ENCODE measurements around the gene EPB41L4A. TPM values are rescaled to one million over a fixed set of nuclear protein-coding genes. Genes with fewer than 3 reads are reported as not detected.

Gene EPB41L4A
- total RNA-seq, 2 experiments from 2014 or later = 0.95 to 1.5 TPM

DNA sequence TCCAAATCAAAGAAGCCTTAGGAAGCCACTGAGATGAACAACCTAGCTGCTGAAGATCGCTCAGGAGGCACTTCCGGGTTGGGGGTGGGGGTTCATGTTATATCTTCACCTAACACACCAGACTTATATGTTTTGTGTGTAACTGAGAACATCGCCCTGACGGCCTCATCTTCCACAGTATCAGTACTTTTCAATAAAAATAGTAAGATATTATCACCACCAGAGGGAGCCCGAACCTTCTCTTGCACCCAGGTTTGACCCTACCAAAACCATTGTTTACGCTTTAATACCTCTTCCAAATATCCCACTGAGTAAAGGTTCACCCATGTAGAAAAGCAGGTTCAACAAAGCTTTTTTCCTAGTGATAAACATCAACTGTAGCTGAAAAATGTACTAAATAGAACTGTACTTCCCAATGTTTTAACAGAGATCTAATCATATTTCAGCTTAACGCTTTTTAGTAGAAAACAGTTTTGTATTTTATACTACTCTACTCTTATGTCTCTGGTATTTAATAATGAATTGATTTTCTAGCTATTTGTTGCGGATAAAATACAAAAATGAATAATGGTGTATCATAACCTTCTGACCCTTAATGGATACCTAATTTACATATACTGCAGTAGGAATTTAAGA lies 244.0 kb downstream of the EPB41L4A start:
- Mint-ChIP-seq H3K4me3 (no peak overlapping the region), H3K9me3 (no peaks in the 10 kb centered on the region), H3K27me3 (peaks cover 10% of the 10 kb centered on the region), H3K4me1 (ENCODE audit: low read depth) (peaks cover 2% of the 10 kb centered on the region), H3K36me3 (no peaks in the 10 kb centered on the region), H3K27ac (no peak overlapping the region)
- intact Hi-C loops (cut with micrococcal nuclease) = loop anchor here (1.0 to 2.0 kb wide), 3 partner anchors 11 to 582 kb away; no protein-coding TSS in a partner anchor
- POLR2A ChIA-PET = no interaction called here
- CTCF ChIA-PET = interaction anchor here (0.6 to 4.7 kb wide), 21 partner anchors 9 to 673 kb away, joined by 3 to 51 read pairs (median 4); partner anchors contain the start of gene EPB41L4A
- peak; percentile 33 for DNase-seq

DNA sequence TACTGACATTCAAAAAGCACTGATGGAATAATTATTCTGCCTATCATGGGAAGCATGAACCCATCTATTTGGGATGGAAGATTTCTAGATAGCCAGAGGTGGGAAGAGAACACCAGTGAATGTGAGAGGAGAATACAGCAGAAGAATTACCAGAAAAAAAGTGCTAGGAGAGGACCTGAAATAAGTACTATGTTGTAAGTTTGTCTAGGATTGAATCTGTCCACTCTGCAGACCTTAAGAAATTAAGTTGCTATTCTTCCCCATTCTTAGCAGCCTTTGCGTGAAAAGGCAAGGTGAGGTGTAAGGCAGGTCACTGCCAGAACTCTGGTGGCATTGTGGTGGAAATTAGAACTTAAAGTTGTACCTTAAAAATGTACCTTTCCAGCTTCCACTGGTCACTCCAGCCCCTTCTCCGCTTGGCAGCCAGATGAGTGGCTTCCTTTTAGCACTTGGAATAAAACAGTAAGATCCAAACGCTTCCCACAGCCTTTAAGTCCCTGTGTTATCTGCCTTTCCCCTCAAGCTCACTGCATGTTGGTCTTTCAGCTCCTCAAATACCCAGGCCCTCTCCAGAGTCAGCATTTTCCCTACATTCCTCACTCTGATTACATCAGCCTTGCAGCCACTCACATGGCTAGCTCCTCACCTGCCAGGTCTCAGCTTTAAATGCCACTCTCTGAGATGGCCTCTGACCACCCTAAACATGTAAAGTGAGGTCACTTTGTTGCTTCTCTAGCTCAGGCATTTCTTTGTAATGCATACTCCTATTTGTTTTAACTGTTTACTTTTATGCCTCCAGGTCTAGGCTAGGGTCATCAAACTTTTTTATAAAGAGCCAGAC lies 253.0 kb downstream of the EPB41L4A start:
- intact Hi-C loops (cut with micrococcal nuclease) = loop anchor here (10.0 kb wide), 2 partner anchors 799 to 1349 kb away; partner anchors contain the start of gene YTHDC2
- CTCF ChIA-PET = interaction anchor here (0.7 to 1.3 kb wide), 2 partner anchors 9 to 20 kb away, joined by 3 to 4 read pairs; no protein-coding TSS in a partner anchor
- peaks cover 24% of the 10 kb centered on the region for H3K4me1 Mint-ChIP-seq (ENCODE audit: low read depth)
- POLR2A ChIA-PET = no interaction called here
- no peaks in the 10 kb centered on the region for H3K27me3 Mint-ChIP-seq
- H3K4me3 Mint-ChIP-seq = no peak overlapping the region
- no peak for DNase-seq
- H3K9me3 Mint-ChIP-seq = no peaks in the 10 kb centered on the region
- peaks cover 37% of the 10 kb centered on the region for H3K36me3 Mint-ChIP-seq
- peak overlapping the region; percentile 59 for H3K27ac Mint-ChIP-seq

DNA sequence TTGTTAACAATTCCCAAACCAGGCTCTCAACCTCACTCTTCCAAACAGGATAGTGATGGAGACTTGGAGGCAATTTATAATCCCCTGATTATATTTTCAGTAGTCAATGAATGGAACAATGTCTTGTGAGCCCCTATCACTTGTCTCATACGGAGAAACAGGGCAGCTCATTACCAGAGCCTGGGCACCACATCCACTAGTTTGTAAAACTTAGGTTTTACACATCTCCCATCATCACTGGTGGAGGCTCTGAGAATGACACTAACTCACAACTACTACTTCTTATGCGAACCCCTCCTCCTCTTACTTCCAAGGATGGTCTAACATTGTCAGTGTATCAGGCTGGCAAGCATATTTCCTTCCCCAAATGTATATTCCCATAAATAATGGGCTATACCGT lies 253.7 kb downstream of the EPB41L4A start:
- no peak overlapping the region for H3K27ac Mint-ChIP-seq
- no peaks in the 10 kb centered on the region for H3K9me3 Mint-ChIP-seq
- ChIA-PET POLR2A (no interaction called here), CTCF (interaction anchor here (0.7 to 5.3 kb wide), 4 partner anchors 10 to 634 kb away, joined by 3 to 51 read pairs (median 4); no protein-coding TSS in a partner anchor)
- peaks cover 39% of the 10 kb centered on the region for H3K36me3 Mint-ChIP-seq
- intact Hi-C loops (cut with micrococcal nuclease) = loop anchor here (10.0 kb wide), 2 partner anchors 799 to 1349 kb away; partner anchors contain the start of gene YTHDC2
- no peak for DNase-seq
- H3K4me3 Mint-ChIP-seq = no peak overlapping the region
- H3K27me3 Mint-ChIP-seq = no peaks in the 10 kb centered on the region
- H3K4me1 Mint-ChIP-seq (ENCODE audit: low read depth) = peaks cover 27% of the 10 kb centered on the region

DNA sequence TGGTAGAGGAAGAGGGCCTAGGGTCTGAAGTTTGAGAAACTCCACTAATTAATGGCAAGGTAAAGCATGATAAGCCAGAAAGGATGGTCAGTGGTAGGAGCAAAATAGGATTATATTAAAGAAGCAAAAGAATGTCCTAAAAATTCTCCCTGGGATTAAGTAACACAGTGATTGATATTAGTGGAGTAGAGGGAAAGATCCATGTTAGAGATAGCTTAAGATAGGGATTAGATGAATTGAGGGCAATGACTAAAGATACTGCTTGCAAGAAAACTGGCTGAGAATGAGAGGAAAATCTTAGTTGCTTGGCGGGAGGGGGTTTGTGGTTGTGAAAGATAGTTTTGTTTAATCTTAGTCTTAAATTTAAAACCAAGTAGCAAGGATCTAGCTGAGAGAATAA lies 255.6 kb downstream of the EPB41L4A start:
- no peak for DNase-seq
- ChIA-PET POLR2A (no interaction called here), CTCF (interaction anchor here (5.3 kb wide), 1 partner anchor 12 kb away, joined by 51 read pairs; no protein-coding TSS in a partner anchor)
- intact Hi-C loops (cut with micrococcal nuclease) = loop anchor here (5.0 to 10.0 kb wide), 8 partner anchors 254 to 1426 kb away; partner anchors contain the start of genes EPB41L4A, REEP5, SLC25A46 and WDR36
- Mint-ChIP-seq H3K27me3 (no peaks in the 10 kb centered on the region), H3K4me3 (no peak overlapping the region), H3K4me1 (ENCODE audit: low read depth) (peaks cover 33% of the 10 kb centered on the region), H3K27ac (peak overlapping the region; percentile 10), H3K9me3 (no peaks in the 10 kb centered on the region), H3K36me3 (peaks cover 39% of the 10 kb centered on the region)

DNA sequence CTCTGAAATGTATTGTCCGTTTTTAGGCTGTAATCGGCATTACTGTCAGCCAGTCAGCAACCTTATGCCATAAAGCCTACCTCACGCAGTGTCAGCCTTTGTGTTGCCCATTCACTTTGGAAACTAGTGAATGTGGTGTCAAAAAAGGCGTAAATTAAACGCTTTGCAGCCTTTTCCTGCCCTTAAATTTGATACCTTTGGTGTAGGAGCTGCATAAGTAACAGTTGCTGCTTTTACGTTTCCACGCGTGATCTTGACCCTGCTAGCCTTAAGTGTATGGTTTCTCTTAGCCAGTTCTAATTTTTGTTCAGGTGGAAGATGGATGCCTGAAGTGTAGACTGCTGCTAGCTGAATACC lies 257.7 kb downstream of the EPB41L4A start:
- DNase-seq = no peak
- H3K36me3 Mint-ChIP-seq = peaks cover 37% of the 10 kb centered on the region
- ChIA-PET CTCF (interaction anchor here (0.8 to 5.3 kb wide), 9 partner anchors 10 to 630 kb away, joined by 3 to 51 read pairs (median 6); partner anchors contain the start of gene EPB41L4A), POLR2A (interaction anchor here (1.2 to 1.8 kb wide), 6 partner anchors 9 to 1069 kb away, joined by 4 to 6 read pairs (median 5); partner anchors contain the start of genes CAMK4, EPB41L4A, STARD4 and WDR36)
- H3K27ac Mint-ChIP-seq = peak overlapping the region; percentile 50
- H3K9me3 Mint-ChIP-seq = no peaks in the 10 kb centered on the region
- peaks cover 33% of the 10 kb centered on the region for H3K4me1 Mint-ChIP-seq (ENCODE audit: low read depth)
- H3K4me3 Mint-ChIP-seq = peak overlapping the region; percentile 91
- no peaks in the 10 kb centered on the region for H3K27me3 Mint-ChIP-seq
- intact Hi-C loops (cut with micrococcal nuclease) = loop anchor here (2.0 to 10.0 kb wide), 9 partner anchors 256 to 1424 kb away; partner anchors contain the start of genes EPB41L4A, REEP5, SLC25A46 and WDR36

- intact Hi-C loops (cut with micrococcal nuclease) = loop anchor here (1.0 to 10.0 kb wide), 10 partner anchors 256 to 1424 kb away; partner anchors contain the start of genes EPB41L4A, REEP5, SLC25A46 and WDR36
- DNase-seq = peak; percentile 94
- Mint-ChIP-seq H3K9me3 (no peaks in the 10 kb centered on the region), H3K4me1 (ENCODE audit: low read depth) (peaks cover 33% of the 10 kb centered on the region), H3K27ac (peak overlapping the region; percentile 50), H3K36me3 (peaks cover 33% of the 10 kb centered on the region), H3K4me3 (peak overlapping the region; percentile 91), H3K27me3 (no peaks in the 10 kb centered on the region)
- ChIA-PET CTCF (interaction anchor here (0.6 to 5.3 kb wide), 10 partner anchors 10 to 1420 kb away, joined by 3 to 51 read pairs (median 4); no protein-coding TSS in a partner anchor), POLR2A (interaction anchor here (0.6 to 1.8 kb wide), 7 partner anchors 10 to 1068 kb away, joined by 3 to 6 read pairs (median 5); partner anchors contain the start of genes CAMK4, EPB41L4A, STARD4 and WDR36)
These were observed 258.3 kb downstream of the EPB41L4A start for GRCh38 chr5:112160652-112161391.

DNA sequence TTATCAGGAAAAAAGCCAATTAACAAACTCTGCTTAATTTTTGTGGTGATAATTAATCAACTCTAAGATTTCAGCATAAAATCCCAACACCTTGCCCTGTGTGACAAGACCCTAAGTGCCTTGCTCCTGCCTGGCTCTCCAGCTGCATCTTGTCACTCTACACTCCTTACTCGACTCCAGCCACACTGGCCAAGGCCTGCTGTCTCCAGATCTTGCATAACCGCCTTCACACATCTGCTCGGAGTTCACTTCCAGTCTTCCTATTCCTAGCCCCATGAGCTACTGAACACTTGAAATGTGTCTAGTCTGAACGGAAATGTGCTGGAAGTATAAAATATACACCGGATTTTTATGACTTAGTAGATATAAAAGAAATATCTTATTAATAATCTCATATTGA lies 259.6 kb downstream of the EPB41L4A start:
- intact Hi-C loops (cut with micrococcal nuclease) = loop anchor here (10.0 kb wide), 1 partner anchor 905 kb away; no protein-coding TSS in a partner anchor
- peaks cover 38% of the 10 kb centered on the region for H3K4me1 Mint-ChIP-seq (ENCODE audit: low read depth)
- H3K27me3 Mint-ChIP-seq = peaks cover 2% of the 10 kb centered on the region
- ChIA-PET POLR2A (no interaction called here), CTCF (no interaction called here)
- H3K9me3 Mint-ChIP-seq = no peaks in the 10 kb centered on the region
- no peak overlapping the region for H3K27ac Mint-ChIP-seq
- H3K4me3 Mint-ChIP-seq = no peak overlapping the region
- peaks cover 27% of the 10 kb centered on the region for H3K36me3 Mint-ChIP-seq
- no peak for DNase-seq

- ChIA-PET POLR2A (no interaction called here), CTCF (no interaction called here)
- intact Hi-C loops (cut with micrococcal nuclease) = loop anchor here (10.0 kb wide), 1 partner anchor 901 kb away; no protein-coding TSS in a partner anchor
- no peak overlapping the region for H3K4me3 Mint-ChIP-seq
- DNase-seq = no peak
- H3K36me3 Mint-ChIP-seq = peaks cover 2% of the 10 kb centered on the region
- H3K4me1 Mint-ChIP-seq (ENCODE audit: low read depth) = peaks cover 14% of the 10 kb centered on the region
- peaks cover 2% of the 10 kb centered on the region for H3K27me3 Mint-ChIP-seq
- H3K27ac Mint-ChIP-seq = no peak overlapping the region
- H3K9me3 Mint-ChIP-seq = no peaks in the 10 kb centered on the region
These were observed 262.9 kb downstream of the EPB41L4A start for GRCh38 chr5:112156211-112156610.

GRCh38 chr5:112154940-112155686 lies 264.0 kb downstream of the EPB41L4A start:
- Mint-ChIP-seq H3K36me3 (no peaks in the 10 kb centered on the region), H3K4me1 (ENCODE audit: low read depth) (peaks cover 8% of the 10 kb centered on the region), H3K27me3 (peaks cover 2% of the 10 kb centered on the region), H3K4me3 (no peak overlapping the region), H3K9me3 (no peaks in the 10 kb centered on the region), H3K27ac (no peak overlapping the region)
- ChIA-PET CTCF (no interaction called here), POLR2A (interaction anchor here (0.5 kb wide), 1 partner anchor 44 kb away, joined by 3 read pairs; no protein-coding TSS in a partner anchor)
- intact Hi-C loops (cut with micrococcal nuclease) = loop anchor here (1.0 to 10.0 kb wide), 2 partner anchors 397 to 900 kb away; no protein-coding TSS in a partner anchor
- DNase-seq = no peak

- POLR2A ChIA-PET = no interaction called here
- Mint-ChIP-seq H3K36me3 (no peaks in the 10 kb centered on the region), H3K27me3 (peaks cover 2% of the 10 kb centered on the region), H3K9me3 (no peaks in the 10 kb centered on the region), H3K27ac (no peak overlapping the region), H3K4me3 (no peak overlapping the region), H3K4me1 (ENCODE audit: low read depth) (no peaks in the 10 kb centered on the region)
- no peak for DNase-seq
- intact Hi-C loops (cut with micrococcal nuclease) = loop anchor here (5.0 to 10.0 kb wide), 3 partner anchors 392 to 895 kb away; partner anchors contain the start of gene NREP
- CTCF ChIA-PET = interaction anchor here (0.7 to 1.5 kb wide), 3 partner anchors 538 to 619 kb away, joined by 3 to 4 read pairs (median 3); no protein-coding TSS in a partner anchor
These were observed 269.4 kb downstream of the EPB41L4A start for GRCh38 chr5:112149727-112150126.

Measured in activated CD4-positive, alpha-beta memory T cell treated with anti-CD3 and anti-CD28 coated beads for 36 hours (primary cell).